Stimulated activated CD8-positive, alpha-beta memory T cell treated with anti-CD3 and anti-CD28 coated beads, Interleukin-15, amount 100 ng/mL, for 48 hours (primary cell): ENCODE data around the gene TIAL1.
A peak's percentile ranks its signal among the peaks of the same experiment; 100 is the strongest.
"Not testable (repeated sequence)": the region's sequence is repeated elsewhere in the genome, so short reads cannot be mapped to it uniquely, and the experiment has no call there.

ENCODE experiments used
- DNase-seq, 2 donors: peaks; one replicate each; pipeline ENCODE4 v3.0.0-alpha.2; 2020; ENCODE audit warnings: low read depth in 2 of 2

The TIAL1 gene

DNA sequence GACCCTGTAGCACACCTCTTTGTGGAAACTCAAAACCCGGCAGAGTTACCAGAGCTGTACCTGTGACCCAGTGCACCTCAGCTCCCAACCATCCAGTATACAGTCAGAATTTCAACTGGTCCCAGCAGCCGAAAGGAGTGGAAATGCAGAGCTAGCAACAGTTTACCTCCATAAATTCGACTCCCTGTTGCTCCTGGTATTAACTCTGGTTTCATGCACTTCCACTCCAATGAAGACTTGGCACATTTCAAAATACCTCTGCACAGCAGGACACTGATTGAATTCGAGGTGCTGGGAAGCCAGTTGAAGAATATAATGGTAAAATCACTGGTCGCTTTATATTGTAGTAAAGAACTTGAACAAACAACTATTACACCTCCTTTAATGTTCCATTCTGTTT lies 17.9 kb upstream of the TIAL1 start:
- no peak for DNase-seq

DNA sequence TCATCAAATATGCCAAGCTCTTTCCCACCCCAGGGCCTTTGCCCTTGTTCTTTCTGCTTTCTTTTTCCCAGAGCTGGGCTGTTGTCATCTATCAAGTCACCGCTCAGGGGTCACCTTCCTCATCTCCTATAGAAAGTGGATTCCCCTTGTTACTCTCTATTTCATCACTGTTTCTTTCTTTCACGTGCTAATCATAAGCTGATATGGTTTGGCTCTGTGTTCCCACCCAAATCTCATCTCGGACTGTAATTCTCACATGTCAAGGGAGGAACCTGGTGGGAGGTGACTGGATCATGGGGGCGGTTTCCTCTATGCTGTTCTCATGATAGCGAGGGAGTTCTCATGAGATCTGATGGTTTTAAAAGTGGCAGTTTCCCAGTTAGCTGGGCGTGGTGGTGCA lies 17.0 kb upstream of the TIAL1 start:
- no peak for DNase-seq

DNA sequence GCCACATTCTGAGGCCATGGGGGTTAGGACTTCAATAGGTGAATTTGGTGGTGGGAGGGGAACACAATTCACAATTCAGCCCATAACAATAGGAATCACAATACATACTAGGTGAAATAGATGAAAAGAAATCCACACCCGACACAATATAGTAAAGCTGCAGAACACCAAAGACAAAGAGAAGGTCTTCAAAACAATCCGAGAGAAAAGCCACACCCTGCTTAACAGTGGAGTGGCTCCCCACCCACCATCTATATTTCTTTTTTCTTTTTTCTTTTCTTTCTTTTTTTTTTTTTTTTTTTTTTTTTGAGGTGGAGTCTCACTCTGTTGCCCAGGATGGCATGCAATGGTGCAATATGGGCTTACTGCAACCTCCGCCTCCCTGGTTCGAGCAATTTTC lies 14.7 kb upstream of the TIAL1 start:
- DNase-seq: no peak

DNA sequence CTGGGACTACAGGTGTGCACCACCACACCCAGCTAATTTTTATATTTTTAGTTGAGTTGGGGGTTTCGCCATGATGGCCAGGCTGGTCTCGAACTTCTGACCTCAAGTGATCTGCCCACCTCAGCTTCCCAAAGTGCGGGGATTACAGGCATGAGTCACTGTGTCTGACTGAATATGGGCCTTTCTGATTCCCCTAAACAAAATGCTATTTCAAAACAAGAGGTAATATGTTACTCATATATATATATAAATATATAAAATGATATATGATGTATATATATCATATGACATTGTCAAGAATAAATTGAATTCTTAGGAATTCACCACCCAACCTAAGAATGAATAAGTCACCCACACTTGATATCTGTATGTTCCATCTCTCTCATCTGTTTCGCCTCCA lies 12.8 kb upstream of the TIAL1 start:
- DNase-seq: no peak

DNA sequence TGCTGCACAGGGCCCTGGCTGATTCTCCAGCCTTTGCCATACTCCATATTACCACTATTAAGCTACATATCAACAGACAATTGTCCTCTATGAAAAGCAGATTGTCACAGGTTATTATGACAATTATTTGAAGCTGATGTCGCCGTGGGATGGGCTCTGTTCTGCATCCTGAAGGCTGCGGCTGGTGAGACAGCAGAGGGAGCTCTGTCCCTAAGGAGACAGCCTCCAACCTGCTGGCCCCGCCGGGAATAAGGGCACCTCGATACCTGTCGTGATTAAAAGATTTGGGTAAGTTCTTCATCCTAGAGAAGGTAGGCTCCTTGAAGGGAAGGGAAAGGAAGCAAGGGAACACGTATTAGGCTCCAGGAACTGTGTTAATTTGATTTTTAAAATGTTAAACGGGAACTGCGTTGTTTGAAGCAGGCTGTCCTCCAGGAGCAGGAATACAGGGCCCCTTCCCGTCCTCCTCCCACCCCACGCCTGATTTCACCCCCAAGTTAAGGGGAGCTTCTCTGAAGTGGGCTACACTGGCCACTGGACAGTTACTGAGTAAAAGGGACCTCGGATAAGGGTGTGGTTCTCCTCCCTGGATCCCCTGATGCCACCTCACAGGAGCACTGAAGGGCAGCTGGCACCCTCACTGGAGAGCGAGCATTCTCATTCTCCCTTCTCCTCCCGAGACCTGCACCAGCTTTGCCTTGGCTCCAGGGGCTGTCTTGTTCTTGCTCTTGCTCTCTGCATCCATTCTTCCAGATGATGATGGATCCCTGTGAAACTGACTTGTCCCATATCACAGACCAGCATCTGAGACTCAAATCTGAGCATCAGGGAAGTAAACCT lies 11.8 kb upstream of the TIAL1 start:
- DNase-seq: no peak

DNA sequence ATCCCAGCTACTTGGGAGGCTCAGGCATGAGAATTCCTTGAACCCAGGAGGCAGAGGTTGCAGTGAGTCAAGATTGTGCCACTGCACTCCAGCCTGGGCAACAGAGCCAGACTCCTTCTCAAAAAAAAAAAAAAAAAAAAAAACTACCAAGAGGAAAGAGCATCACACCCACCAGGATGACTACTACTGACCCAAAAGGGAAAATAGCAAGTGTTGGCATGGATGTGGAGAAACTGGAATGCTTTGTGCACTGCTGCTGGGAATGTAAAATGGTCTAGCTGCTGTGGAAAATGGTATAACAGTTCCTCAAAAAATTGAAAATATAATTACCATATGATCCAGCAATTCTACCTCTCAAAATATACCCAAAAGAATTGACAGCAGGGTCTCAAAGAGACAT lies 7.7 kb upstream of the TIAL1 start:
- no peak for DNase-seq

DNA sequence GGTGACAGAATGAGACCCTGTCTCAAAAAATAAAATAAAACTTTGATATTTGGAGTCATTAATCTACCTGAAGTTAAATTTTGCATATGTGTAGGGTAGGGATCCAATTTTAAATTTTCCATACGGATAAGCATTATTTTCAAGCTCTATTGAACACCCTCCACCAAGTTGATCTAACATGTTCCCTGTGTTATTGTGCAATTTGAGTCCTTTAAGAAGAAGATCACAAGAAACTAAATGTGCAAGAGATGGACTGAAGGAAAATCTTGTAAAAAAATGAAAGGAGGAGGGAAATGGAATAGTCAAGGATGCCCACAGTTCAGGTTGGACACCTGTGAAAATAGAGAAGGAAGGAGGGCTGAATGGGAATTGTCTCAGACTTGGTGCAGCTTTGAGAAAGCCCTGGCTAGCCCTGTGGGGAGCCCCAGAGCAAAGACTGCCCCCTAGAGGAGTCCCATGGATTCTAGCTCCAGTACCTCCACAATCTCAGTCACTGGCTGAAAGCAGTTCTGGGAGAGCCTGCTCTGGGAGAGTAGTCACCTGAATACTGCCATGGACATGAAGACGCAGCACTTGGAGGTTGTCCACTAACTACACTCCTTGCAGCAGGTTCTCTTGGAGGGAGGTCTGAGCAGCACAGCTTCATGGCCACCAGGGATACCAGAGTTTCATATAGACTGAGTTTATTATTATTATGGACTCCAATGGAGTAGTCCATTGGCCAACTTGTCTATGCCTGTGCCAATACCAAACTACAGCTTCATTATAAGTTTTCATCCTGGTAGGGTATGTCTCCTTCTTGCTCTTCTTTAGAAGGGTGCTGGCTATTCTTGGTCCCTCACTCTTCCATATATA lies 5.7 kb upstream of the TIAL1 start:
- DNase-seq: no peak

DNA sequence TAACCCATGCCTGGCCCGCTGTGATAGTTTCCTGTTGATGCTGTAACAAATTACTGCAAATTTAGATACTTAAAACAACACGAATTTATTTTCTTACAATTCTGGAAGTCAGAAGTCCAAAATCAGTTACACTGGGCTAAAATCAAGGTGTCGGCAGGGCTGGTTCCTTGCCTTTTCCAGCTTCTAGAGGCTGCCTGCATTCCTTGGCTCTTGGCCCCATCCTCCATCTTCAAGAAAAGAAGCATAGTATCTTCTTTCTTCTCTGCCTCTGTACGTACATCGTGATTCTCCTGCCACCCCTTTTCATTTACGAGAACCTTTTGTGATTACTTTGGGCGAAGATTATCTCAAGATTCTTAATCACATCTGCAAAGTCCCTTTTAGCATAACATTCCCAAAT lies 1.6 kb upstream of the TIAL1 start:
- DNase-seq: no peak

DNA sequence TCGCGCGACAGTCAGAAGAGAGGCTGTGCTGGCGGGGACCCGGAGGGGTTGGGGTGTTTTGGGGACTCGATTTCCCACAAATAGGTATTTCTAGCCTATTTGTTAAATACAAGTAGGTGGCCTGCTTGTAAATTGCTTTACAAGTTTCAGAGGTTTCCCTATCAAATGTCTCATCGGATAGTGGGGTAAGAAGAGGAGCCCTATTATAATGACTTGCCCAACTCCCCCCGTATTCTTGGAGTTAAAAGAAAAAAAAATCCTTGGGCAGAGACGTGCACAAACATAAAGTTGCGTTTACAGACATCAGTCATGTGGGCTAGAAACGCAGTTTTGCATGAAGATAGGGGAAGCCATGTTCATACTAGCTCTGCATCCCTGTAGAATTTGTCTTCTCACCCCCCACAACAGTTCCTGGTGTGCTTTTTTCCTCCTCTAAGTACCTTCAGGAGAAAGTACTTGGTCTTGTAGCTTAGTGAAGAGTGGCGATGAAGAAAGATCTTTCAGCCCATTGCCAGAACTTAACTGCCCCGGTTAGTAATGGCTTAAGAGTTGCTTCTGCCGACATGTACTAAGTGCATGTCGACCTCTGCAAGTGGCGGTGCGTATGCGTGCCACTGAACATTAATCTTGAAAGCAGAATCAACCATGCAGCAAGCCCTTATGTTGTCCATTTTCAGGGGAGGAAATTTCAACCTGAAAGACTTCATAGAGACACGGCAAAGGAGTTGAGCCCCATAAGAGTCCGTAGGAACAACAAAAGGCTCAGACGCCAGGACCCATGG lies 832 bp upstream of the TIAL1 start:
- DNase-seq: no peak

DNA sequence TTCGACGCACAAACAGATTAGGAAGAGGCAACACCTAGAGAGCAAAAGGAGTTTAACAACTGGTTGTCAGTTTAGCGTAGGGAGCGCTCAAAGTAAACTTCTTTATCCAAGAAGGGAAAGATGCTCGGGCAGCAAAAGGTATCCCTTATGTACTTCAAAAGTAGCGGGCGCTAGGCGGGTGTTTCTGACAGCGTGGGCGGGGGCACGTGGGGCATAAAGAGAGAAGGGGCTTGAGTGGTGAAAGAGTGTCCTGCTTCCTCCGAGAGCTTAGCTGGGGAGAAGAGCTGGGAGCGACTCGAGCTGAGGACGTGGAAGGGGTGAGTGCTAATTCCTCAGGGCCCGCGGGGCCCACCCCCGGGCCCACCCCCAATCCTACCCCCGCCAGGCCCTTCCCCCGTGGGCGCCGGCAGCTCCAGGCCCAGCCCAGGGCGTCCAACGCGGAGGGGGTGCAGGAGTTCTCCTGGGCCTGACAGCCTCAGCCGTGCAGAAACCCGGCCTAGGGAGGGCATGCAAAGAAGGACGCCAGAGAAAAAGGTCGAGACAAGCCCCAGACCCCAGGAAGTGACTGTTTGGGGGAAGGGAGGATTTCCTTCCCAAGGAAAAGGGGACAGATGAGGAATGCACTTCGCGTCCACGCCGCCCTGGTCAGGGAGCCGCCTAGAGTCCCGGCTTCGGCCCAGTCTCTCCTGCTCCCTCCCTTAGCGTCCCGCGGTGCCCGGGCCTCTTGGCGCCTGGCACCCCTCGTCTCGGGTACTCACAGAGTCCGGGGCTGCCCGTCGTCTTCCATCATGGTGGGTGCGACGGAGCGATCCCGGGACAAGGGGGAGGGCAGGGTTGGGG lies 868 bp downstream of the TIAL1 start:
- DNase-seq: peak; percentile 44 to 55

DNA sequence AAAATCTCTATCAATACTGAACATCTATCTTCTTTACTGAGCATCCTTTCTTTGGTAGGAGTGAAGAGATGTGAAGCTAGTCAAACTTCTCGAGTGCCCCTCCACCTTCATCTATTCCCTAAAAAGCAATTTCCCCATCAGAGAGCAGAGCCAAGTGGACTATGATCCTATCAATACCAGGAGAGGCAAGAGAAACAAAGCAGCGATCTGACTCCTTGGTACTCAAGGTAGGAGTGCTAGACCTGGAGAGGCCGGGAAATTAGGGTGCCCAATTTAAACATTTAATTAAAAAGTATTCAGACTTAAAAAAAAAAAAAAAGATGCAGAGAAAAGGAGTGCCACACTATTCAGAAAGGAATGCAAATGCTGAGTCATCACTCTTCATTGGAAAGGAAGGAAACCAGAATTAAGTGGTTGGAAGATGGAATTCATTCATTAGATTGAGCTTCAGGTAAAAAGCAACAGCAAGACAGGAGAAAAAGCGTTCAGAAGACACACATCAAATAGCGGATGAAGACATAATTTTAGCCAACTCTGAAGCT lies 1.6 kb downstream of the TIAL1 start:
- no peak for DNase-seq

DNA sequence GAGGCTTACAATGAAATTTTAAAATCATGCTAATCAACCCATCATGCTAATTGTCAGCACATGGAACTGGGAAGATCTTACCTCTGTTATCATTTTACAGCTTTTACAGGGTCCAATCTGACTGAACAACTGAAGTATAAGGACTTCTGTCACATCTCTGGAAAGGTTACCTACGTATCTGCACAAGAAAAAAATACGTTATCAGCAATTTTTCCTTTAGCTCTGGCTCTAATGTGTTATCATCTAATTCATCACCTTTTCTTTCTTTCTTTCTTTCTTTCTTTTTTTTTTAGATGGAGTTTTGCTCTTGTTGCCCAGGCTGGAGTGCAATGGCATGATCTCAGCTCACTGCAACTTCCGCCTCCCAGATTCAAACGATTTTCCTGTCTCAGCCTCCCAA lies 8.7 kb downstream of the TIAL1 start:
- no peak for DNase-seq

DNA sequence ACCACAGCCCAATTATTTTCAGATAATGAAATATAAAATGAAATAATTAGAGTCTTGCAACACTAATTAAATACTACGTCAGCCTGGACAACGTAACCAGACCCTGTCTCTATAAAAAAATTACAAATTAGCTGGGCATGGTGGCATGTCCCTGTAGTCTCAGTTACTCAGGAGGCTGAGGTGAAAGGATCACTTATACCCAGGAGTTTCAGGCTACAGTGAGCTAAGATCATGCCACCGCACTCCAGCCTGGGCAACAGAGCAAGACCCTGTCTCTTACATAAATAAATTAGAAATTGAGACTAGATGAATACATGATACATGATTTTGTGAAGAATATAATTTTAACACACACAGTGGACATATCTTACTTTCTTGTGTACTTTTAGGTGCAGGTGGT lies 18.4 kb downstream of the TIAL1 start:
- no peak for DNase-seq

DNA sequence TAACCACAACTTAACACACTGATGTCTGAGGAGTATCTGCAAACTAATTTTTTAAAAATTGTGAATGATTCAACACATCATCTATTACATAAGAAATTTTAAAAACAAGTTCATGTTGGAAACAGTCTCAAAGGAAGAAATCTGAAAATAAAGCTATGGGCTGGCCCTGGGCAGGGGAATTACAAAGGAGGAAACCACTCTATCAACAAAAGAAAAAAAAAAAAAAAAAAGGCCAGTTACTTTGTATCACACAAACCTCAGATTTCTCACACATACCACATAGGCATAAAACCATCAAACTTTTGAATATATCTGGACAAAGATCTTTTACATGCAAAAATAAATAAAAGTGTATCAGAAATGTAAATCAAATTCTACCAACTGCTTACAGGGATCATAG lies 20.8 kb downstream of the TIAL1 start:
- no peak for DNase-seq

DNA sequence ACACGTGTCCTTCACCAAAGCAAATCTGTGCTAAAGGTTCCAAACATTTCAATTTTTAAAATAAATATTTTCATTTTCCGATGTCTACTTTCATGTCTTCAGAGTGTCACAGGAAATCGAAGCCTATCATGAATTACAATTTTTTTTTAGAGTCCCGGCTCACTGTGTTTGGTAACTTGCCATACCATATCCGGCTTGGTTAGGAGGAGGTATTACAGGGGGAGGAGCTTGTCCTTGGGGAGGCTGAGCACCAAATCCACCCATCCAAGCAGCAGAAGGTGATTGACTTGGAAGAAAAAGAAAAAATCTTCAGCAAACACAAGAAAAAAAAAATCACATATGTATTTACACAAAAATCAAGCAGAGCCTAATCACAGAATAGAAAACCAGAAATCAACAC lies 21.3 kb downstream of the TIAL1 start:
- DNase-seq: peak in 1 of 2 donors; percentile 5

DNA sequence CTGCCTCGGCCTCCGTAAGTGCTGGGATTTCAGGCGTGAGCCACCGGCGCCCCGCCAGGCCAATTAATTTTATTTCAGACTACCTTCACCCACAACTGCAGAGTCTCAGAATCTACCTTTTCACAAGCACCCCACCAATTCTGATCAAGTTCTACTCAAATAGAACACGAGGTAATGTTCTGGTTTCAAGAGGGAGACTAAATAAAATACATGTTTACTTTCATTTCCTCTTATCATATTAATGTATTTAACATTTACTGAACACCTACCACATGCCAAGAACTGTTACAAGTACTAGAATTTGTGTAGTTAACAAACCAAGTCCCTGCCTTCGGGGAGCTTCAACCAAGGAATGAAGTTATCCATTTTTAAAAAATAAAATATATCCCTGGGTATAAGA lies 28.8 kb downstream of the TIAL1 start:
- DNase-seq: no peak

DNA sequence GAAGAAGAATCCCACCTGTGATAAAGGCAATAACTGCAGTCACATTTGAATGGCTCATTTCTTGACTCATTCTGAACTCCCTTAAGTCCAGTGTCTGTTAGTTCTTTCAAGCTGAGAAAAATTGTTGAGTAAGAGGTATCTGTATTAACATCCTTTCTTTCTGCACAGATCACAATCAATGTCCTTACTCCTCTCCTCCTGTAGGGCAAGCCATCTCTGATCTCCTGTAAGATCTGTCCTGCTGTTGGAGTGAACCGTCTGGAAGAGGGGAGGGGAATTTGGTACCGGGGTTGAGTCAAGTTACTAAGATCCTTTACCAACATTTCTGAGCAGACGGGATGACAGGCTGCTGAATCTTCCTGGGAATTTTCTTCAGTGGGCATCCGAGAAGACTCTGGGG lies 34.7 kb downstream of the TIAL1 start:
- DNase-seq: no peak

DNA sequence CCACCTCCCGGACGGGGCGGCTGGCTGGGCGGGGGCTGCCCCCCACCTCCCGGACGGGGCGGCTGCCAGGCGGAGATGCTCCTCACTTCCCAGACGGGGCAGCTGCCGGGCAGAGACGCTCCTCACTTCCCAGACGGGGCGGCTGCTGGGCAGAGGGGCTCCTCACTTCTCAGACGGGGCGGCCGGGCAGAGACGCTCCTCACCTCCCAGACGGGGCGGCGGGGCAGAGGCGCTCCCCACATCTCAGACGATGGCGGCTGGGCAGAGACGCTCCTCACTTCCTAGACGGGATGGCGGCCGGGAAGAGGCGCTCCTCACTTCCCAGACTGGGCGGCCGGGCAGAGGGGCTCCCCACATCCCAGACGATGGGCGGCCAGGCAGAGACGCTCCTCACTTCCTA lies 37.3 kb downstream of the TIAL1 start:
- not testable (repeated sequence) for DNase-seq

DNA sequence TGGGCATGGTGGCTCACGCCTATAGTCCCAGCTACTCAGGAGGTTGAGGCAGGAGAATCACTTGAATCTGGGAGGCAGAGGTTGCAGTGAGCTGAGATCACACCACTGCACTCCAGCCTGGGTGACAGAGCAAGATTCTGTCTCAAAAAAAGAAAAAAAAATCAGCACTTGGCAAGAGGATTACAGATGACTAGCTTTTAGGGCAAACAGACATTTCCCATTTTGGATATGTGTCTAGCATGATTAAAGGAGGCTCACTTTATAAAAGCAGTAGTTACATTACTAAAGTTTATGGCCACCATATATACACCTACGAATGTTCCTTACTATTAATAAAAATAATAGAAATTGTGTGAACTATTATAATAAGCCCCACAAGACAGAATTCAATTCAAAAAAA lies 40.7 kb downstream of the TIAL1 start:
- DNase-seq: not testable (repeated sequence)

DNA sequence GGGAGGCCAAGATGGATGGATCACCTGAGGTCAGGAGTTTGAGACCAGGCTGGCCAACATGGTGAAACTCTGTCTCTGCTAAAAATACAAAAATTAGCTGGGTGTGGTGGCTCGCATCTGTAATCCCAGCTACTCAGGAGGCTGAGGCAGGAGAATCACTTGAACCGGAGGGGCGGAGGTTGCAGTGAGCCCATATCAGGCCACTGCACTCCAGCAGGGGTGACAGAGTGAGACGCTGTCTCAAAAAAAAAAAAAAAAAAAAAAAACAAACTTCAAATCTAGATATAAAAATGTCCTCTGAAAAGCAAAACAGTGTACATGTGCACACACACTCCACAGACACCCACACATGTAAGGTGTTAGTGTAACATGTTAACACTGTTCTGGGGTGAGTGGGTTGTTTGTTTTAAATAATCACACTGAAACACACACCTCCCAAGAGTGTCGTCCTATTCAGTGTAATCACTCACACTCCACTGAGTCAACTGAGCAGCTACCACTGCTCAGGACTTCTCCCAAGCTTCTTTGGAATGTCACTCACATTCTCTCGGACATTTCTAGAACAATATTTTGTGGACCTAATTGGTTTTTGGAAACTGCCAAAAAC lies 41.5 kb downstream of the TIAL1 start:
- DNase-seq: no peak

DNA sequence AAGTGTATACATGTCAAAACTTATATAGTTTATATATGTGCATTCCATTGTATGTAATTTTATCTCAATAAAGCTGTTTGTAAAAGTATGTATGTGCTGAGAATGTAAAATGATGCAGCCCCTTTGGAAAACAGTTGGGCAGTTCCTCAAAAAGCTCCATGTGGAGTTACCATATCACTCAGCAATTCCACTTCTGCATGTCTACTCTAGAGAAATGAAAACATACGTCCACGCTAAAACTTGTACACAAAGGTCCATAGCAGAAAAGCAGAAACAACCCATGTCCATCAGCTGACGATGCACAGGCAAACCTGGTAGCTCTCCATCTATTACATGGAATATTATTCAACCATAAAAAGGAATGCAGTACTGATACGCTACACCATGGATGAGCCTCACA lies 45.9 kb downstream of the TIAL1 start:
- no peak for DNase-seq
